HCT116 (cell line): ENCODE measurements around the gene ACCSL. TPM values are rescaled to one million over a fixed set of nuclear protein-coding genes. Genes with fewer than 3 reads are reported as not detected.

ENCODE experiments used
- ATAC-seq: fragments of 200-7000 bp; cut with Tn5 transposase; 2 replicates; pipeline ENCODE4 v1.9.1; 2020; ENCODE audit warnings: mild to moderate bottlenecking, moderate library complexity
- BruUV-seq: library from RNA; stranded (reverse); fragments of 400-500 nt; replicated peaks from 2 replicates; lab custom pipeline; 2021; lab: Mats Ljungman, UMichigan
- CTCF ChIA-PET: fragments of 300-600 bp; sonication (Branson Sonifier 250); formaldehyde crosslinking; loops from one replicate; lab custom pipeline; 2021; ENCODE audit warnings: antibody characterized with exemption; lab: Charles Lee
- POLR2A ChIA-PET: fragments of 300-600, 350-600 bp; sonication (Branson Sonifier 250); formaldehyde crosslinking; loops from one replicate; lab custom pipeline; 2021; ENCODE audit warnings: antibody characterized with exemption; lab: Charles Lee
- RAD21 ChIA-PET, 2 experiments: fragments of 300-600 bp; sonication (Branson Sonifier 250); formaldehyde crosslinking; loops; one replicate each; lab custom pipeline; 2023; ENCODE audit warnings: low total read pairs in 2 of 2; ENCODE audit not compliant: uncharacterized antibody in 2 of 2, unreplicated experiment in 2 of 2, low non-redundant PET in 1 of 2; lab: Charles Lee
- DNase-seq: peaks from one replicate; pipeline ENCODE4 v3.0.0-alpha.2; 2010; ENCODE audit warnings: low read depth, low spot score
- H2AFZ ChIP-seq: fragments of 200-600 bp; shearing (Covaris generic), sonication (generic); 2 replicates; pipeline ENCODE4 v1.6.1; 2017; ENCODE audit warnings: low read depth, mixed run types, mixed read lengths, antibody characterized with exemption, low read length; ENCODE audit not compliant: poor library complexity, severe bottlenecking
- H3K27ac ChIP-seq: 2 replicates; pipeline ENCODE4 v1.5.1; 2012; ENCODE audit warnings: low read depth, low read length
- H3K27me3 ChIP-seq: fragments of 200-600 bp; sonication (generic); 2 replicates; pipeline ENCODE4 v1.6.1; 2016; ENCODE audit warnings: mixed run types, low read length, mixed read lengths; ENCODE audit not compliant: insufficient read depth
- H3K36me3 ChIP-seq, 2 experiments: fragments of 200-500 bp in 1 of 2; fragments of 200-600 bp in 1 of 2; sonication (Bioruptor generic) in 1 of 2; sonication (generic) in 1 of 2; 2 replicates each; pipeline versions ENCODE4 v1.5.1 to v1.6.1; 2014 to 2016; ENCODE audit warnings: low read length in 2 of 2, inconsistent platforms in 1 of 2, mixed read lengths in 1 of 2, mixed run types in 1 of 2; ENCODE audit not compliant: insufficient read depth in 2 of 2, control insufficient read depth in 1 of 2
- H3K4me1 ChIP-seq, 2 experiments: fragments of 200-600 bp in 1 of 2; sonication (generic) in 1 of 2; 2 replicates each; pipeline versions ENCODE4 v1.5.1 to v1.6.1; 2012 to 2017; ENCODE audit warnings: low read length in 2 of 2, inconsistent platforms in 1 of 2, mild to moderate bottlenecking in 1 of 2, mixed read lengths in 1 of 2, mixed run types in 1 of 2, moderate library complexity in 1 of 2; ENCODE audit not compliant: insufficient read depth in 2 of 2, control insufficient read depth in 1 of 2
- H3K4me2 ChIP-seq: fragments of 200-600 bp; sonication (generic); 2 replicates; pipeline ENCODE4 v1.6.1; 2017; ENCODE audit warnings: mixed run types, low read length, mixed read lengths
- H3K4me3 ChIP-seq, 2 experiments: fragments of 200-600 bp in 1 of 2; sonication (generic) in 1 of 2; replicated peaks in 1 of 2; 2 replicates each; pipeline ENCODE4 v1.5.1; 2011 to 2016; ENCODE audit warnings: low read length in 2 of 2, control low read depth in 1 of 2, low read depth in 1 of 2, mild to moderate bottlenecking in 1 of 2, mixed read lengths in 1 of 2, mixed run types in 1 of 2
- H3K79me2 ChIP-seq: fragments of 200-600 bp; sonication (generic); 2 replicates; pipeline ENCODE4 v1.6.1; 2017; ENCODE audit warnings: mild to moderate bottlenecking, mixed run types, low read length, moderate library complexity, mixed read lengths; ENCODE audit not compliant: insufficient read depth
- H3K9ac ChIP-seq: fragments of 200-600 bp; sonication (generic); 2 replicates; pipeline ENCODE4 v1.6.1; 2016; ENCODE audit warnings: low read length, mixed read lengths
- H3K9me2 ChIP-seq: fragments of 200-600 bp; sonication (generic), shearing (Covaris generic); 2 replicates; pipeline ENCODE4 v1.6.1; 2017; ENCODE audit warnings: mixed run types, mild to moderate bottlenecking, moderate library complexity; ENCODE audit not compliant: insufficient read depth
- H3K9me3 ChIP-seq, 2 experiments: fragments of 200-500 bp in 1 of 2; fragments of 200-600 bp in 1 of 2; sonication (Bioruptor generic) in 1 of 2; sonication (generic) in 1 of 2; 2 replicates each; pipeline ENCODE4 v1.6.1; 2014 to 2017; ENCODE audit warnings: low read length in 2 of 2, mixed read lengths in 2 of 2, inconsistent platforms in 1 of 2, low read depth in 1 of 2, mild to moderate bottlenecking in 1 of 2, mixed run types in 1 of 2, moderate library complexity in 1 of 2; ENCODE audit not compliant: control insufficient read depth in 1 of 2, insufficient read depth in 1 of 2
- H4K20me1 ChIP-seq: fragments of 200-600 bp; sonication (generic), shearing (Covaris generic); 2 replicates; pipeline ENCODE4 v1.6.1; 2017; ENCODE audit warnings: mixed run types, mild to moderate bottlenecking, moderate library complexity; ENCODE audit not compliant: insufficient read depth
- ATF3 ChIP-seq: IDR thresholded peaks from 2 replicates; pipeline ENCODE4 v1.6.1; 2012
- CBX3 ChIP-seq: IDR thresholded peaks from 2 replicates; pipeline ENCODE4 v1.6.1; 2012; ENCODE audit warnings: low read depth
- CEBPB ChIP-seq: IDR thresholded peaks from 2 replicates; pipeline ENCODE4 v1.6.1; 2012; ENCODE audit warnings: low read depth
- CTCF ChIP-seq, 3 experiments: fragments of 200-600 bp in 1 of 3; sonication (generic) in 1 of 3; IDR thresholded peaks in 2 of 3; conservative IDR thresholded peaks in 1 of 3; 2 replicates each; pipeline ENCODE4 v1.5.1; 2012 to 2017; ENCODE audit warnings: low read depth in 2 of 3, low read length in 2 of 3, antibody characterized with exemption in 1 of 3, borderline replicate concordance in 1 of 3, control low read depth in 1 of 3, mild to moderate bottlenecking in 1 of 3, mixed read lengths in 1 of 3, mixed run types in 1 of 3, moderate library complexity in 1 of 3; ENCODE audit not compliant: insufficient read depth in 1 of 3
- EGR1 ChIP-seq: IDR thresholded peaks from 2 replicates; pipeline ENCODE4 v1.6.1; 2012; ENCODE audit warnings: low read depth
- ELF1 ChIP-seq: IDR thresholded peaks from 2 replicates; pipeline ENCODE4 v1.6.1; 2012; ENCODE audit warnings: low read depth, borderline replicate concordance
- FOSL1 ChIP-seq: IDR thresholded peaks from 2 replicates; pipeline ENCODE4 v1.6.1; 2012; ENCODE audit warnings: low read depth
- POLR2A ChIP-seq: IDR thresholded peaks from 2 replicates; pipeline ENCODE4 v1.7.0; 2011; ENCODE audit warnings: borderline replicate concordance; ENCODE audit not compliant: insufficient read depth, insufficient read length; ENCODE audit errors: extremely low read depth
- POLR2AphosphoS5 ChIP-seq: IDR thresholded peaks from 2 replicates; pipeline ENCODE4 v1.6.1; 2011; ENCODE audit warnings: mild to moderate bottlenecking, low read depth, low read length, moderate library complexity
- REST ChIP-seq: IDR thresholded peaks from 2 replicates; pipeline ENCODE4 v1.6.1; 2012; ENCODE audit warnings: low read depth
- SIN3A ChIP-seq: IDR thresholded peaks from 2 replicates; pipeline ENCODE4 v1.6.1; 2012; ENCODE audit warnings: low read depth
- SP1 ChIP-seq: IDR thresholded peaks from 2 replicates; pipeline ENCODE4 v1.6.1; 2012; ENCODE audit warnings: low read depth
- SRF ChIP-seq: IDR thresholded peaks from 2 replicates; pipeline ENCODE4 v1.6.1; 2012; ENCODE audit warnings: low read depth
- TCF7L2 ChIP-seq: IDR thresholded peaks from 2 replicates; pipeline ENCODE4 v1.7.0; 2011; ENCODE audit warnings: borderline replicate concordance, inconsistent platforms; ENCODE audit not compliant: insufficient read depth, insufficient read length; ENCODE audit errors: extremely low read depth
- YY1 ChIP-seq: IDR thresholded peaks from 2 replicates; pipeline ENCODE4 v1.6.1; 2011; ENCODE audit warnings: low read length, low read depth, moderate library complexity, mild to moderate bottlenecking; ENCODE audit not compliant: insufficient replicate concordance; ENCODE audit errors: extremely low read depth
- ZFX ChIP-seq: fragments of 450-650 bp; IDR thresholded peaks from 2 replicates; pipeline ENCODE4 v1.6.1; 2017
- intact Hi-C: fragments of 100-400 bp; cut with micrococcal nuclease; formaldehyde crosslinking; loops from 2 replicates; pipeline ENCODE4 v1.10.0; 2022
- total RNA-seq: library from RNA; stranded (reverse); gene quantifications from one replicate; pipeline ENCODE4 v1.2.1, GENCODE V29; 2021; ENCODE audit not compliant: unreplicated experiment

The ACCSL gene
- total RNA-seq, 1 experiment from 2014 or later: not detected

- H3K9me2 ChIP-seq: no peaks in the 10 kb centered on the region
- H3K27me3 ChIP-seq: peaks cover 10% of the 10 kb centered on the region; the same call in 1 of the 2 replicates
- H3K4me2 ChIP-seq: no peak overlapping the region
- POLR2A ChIA-PET: no interaction called here
- intact Hi-C loops: no loop called here
- no peak overlapping the region for H3K9ac ChIP-seq
- CTCF ChIA-PET: no interaction called here
- no peak overlapping the region for H2AFZ ChIP-seq
- H3K9me3 ChIP-seq: no peaks in the 10 kb centered on the region
- H3K79me2 ChIP-seq: no peaks in the 10 kb centered on the region
- RAD21 ChIA-PET: no interaction called here
- TF ChIP-seq EGR1 (no peak), ELF1 (no peak), TCF7L2 (no peak)
- H3K4me3 ChIP-seq: no peak overlapping the region
- H3K27ac ChIP-seq: no peak overlapping the region
- no peaks in the 10 kb centered on the region for H4K20me1 ChIP-seq
- ATAC-seq: no peak
- H3K4me1 ChIP-seq: no peaks in the 10 kb centered on the region
- DNase-seq: no peak
- BruUV-seq: no TSS peak
- H3K36me3 ChIP-seq: no peaks in the 10 kb centered on the region
These were observed 39.7 kb upstream of the ACCSL start for GRCh38 chr11:44008088-44008501.

GRCh38 chr11:44008698-44009097 lies 39.1 kb upstream of the ACCSL start:
- H3K4me1 ChIP-seq: no peaks in the 10 kb centered on the region
- H3K27me3 ChIP-seq: peaks cover 10% of the 10 kb centered on the region; the same call in 1 of the 2 replicates
- intact Hi-C loops: no loop called here
- no peak overlapping the region for H3K4me2 ChIP-seq
- BruUV-seq: no TSS peak
- ChIA-PET CTCF (no interaction called here), POLR2A (no interaction called here), RAD21 (no interaction called here)
- H3K79me2 ChIP-seq: no peaks in the 10 kb centered on the region
- H2AFZ ChIP-seq: no peak overlapping the region
- no peaks in the 10 kb centered on the region for H3K9me2 ChIP-seq
- no peak for TF ChIP-seq YY1
- TF ChIP-seq ZFX: no peak
- no peak for TF ChIP-seq ELF1
- TF ChIP-seq CTCF (IDR thresholded peaks at IDR 0.05 in 2 of 3, conservative IDR thresholded peaks at IDR 0.05 in 1 of 3; ENCODE audit: borderline replicate concordance in 1 of 3, insufficient read depth in 1 of 3, low read depth in 2 of 3, low read length in 2 of 3): no peak
- no peak for TF ChIP-seq CEBPB
- no peak for TF ChIP-seq EGR1
- TF ChIP-seq SIN3A: no peak
- TF ChIP-seq TCF7L2: no peak
- TF ChIP-seq SRF: no peak
- no peak for TF ChIP-seq FOSL1
- no peak for TF ChIP-seq REST
- no peak for TF ChIP-seq ATF3
- TF ChIP-seq CBX3: no peak
- TF ChIP-seq POLR2AphosphoS5: no peak
- TF ChIP-seq SP1: no peak
- TF ChIP-seq POLR2A: no peak
- ATAC-seq: no peak
- H3K9me3 ChIP-seq: no peaks in the 10 kb centered on the region
- no peak overlapping the region for H3K4me3 ChIP-seq
- H3K36me3 ChIP-seq: no peaks in the 10 kb centered on the region
- no peaks in the 10 kb centered on the region for H4K20me1 ChIP-seq
- DNase-seq: no peak
- no peak overlapping the region for H3K9ac ChIP-seq
- no peak overlapping the region for H3K27ac ChIP-seq
